Thyroid gland (tissue), 4 donors: ENCODE data around the gene TBXAS1.

Source experiments
- POLR2A ChIP-seq, 2 donors: fragments of 450-650 bp; IDR thresholded peaks; one replicate each; pipeline ENCODE4 v1.6.1; 2017; ENCODE audit warnings: antibody characterized with exemption in 2 of 2, mild to moderate bottlenecking in 2 of 2, moderate library complexity in 1 of 2
- TF ChIP-seq, protein P1 (sequence below), 6 experiments: fragments of 200-600 bp in 3 of 6; fragments of 450-650 bp in 3 of 6; sonication (generic) in 3 of 6; IDR thresholded peaks; one replicate each; pipeline ENCODE4 v1.5.1; 2016 to 2019; ENCODE audit warnings: antibody characterized with exemption in 6 of 6, mild to moderate bottlenecking in 2 of 6, inconsistent platforms in 1 of 6, moderate library complexity in 1 of 6

DNA sequence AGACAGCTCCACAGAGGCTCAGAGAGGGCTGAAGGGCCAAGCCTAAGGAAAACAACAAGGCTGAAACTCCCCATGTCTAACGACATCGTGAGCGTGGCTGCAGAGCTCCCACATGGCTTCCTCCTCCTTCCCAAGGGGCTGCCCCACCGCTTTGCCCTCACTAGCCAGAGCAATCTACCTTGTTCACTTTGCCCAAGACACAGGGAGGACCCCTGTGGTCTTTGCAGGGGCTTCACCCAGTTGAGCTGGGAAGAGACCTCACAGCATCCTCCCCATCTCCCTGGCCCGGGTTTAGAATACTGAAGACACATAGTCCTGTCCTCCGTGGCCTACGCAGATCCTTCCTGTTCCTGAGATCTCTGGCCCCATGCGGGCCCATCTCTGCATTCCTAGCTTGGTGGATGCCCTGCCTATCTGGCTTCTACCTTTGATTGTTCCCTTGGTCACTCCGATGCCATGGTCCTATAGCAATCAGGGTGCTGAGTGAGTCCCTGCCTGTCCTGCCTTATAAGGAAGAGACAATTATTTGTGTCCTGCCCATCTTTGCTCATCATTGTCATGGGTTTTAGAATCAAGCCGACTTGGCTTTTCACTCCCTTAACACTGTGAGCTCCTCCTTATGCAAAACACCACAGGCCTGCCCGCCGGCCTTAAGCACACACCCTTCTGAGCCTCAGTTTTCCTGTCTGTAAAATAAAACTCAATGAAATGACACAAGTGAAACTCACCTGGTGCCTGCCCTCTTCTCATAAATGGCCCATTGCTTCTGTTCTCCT is 160.5 kb downstream of the TBXAS1 start:
- TF ChIP-seq POLR2A (IDR thresholded peaks at IDR 0.05): no peak
- TF ChIP-seq, protein P1, sequence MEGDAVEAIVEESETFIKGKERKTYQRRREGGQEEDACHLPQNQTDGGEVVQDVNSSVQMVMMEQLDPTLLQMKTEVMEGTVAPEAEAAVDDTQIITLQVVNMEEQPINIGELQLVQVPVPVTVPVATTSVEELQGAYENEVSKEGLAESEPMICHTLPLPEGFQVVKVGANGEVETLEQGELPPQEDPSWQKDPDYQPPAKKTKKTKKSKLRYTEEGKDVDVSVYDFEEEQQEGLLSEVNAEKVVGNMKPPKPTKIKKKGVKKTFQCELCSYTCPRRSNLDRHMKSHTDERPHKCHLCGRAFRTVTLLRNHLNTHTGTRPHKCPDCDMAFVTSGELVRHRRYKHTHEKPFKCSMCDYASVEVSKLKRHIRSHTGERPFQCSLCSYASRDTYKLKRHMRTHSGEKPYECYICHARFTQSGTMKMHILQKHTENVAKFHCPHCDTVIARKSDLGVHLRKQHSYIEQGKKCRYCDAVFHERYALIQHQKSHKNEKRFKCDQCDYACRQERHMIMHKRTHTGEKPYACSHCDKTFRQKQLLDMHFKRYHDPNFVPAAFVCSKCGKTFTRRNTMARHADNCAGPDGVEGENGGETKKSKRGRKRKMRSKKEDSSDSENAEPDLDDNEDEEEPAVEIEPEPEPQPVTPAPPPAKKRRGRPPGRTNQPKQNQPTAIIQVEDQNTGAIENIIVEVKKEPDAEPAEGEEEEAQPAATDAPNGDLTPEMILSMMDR (IDR thresholded peaks at IDR 0.05): no peak
